Measurements from ENCODE around the gene ISG20.

Gene ISG20

GRCh38 chr15:88644741-88645140 lies 5.9 kb downstream of the ISG20 start:
- Histone ChIP-seq H3K27ac (no peak overlapping the region), H3K4me2 (ENCODE audit: low read length) (no peak overlapping the region), H3K9ac (no peak overlapping the region), H3K9me3 (ENCODE audit: control insufficient read depth, low read length) (no peaks in the 10 kb centered on the region), H3K79me2 (no peaks in the 10 kb centered on the region), H3K27me3 (ENCODE audit: control insufficient read depth, insufficient read depth, low read length) (no peaks in the 10 kb centered on the region), H3K4me3 (ENCODE audit: low read depth, low read length) (no peak overlapping the region), H3K4me1 (peaks cover 1% of the 10 kb centered on the region), H3K36me3 (ENCODE audit: control insufficient read depth, insufficient read depth, low read length) (no peaks in the 10 kb centered on the region), H2AFZ (no peak overlapping the region)
- TF ChIP-seq CTCF (IDR thresholded peaks at IDR 0.05), result no peak

GRCh38 chr15:88645171-88646087 lies 6.6 kb downstream of the ISG20 start:
- H3K9ac ChIP-seq, result no peak overlapping the region
- H3K36me3 ChIP-seq (ENCODE audit: control insufficient read depth, insufficient read depth, low read length), result no peaks in the 10 kb centered on the region
- no peaks in the 10 kb centered on the region for H3K27me3 ChIP-seq (ENCODE audit: control insufficient read depth, insufficient read depth, low read length)
- H3K27ac ChIP-seq, result no peak overlapping the region
- H2AFZ ChIP-seq, result no peak overlapping the region
- H3K9me3 ChIP-seq (ENCODE audit: control insufficient read depth, low read length), result no peaks in the 10 kb centered on the region
- H3K4me3 ChIP-seq (ENCODE audit: low read depth, low read length), result no peak overlapping the region
- peaks cover 2% of the 10 kb centered on the region for H3K4me1 ChIP-seq
- no peaks in the 10 kb centered on the region for H3K79me2 ChIP-seq
- no peak for TF ChIP-seq CTCF (IDR thresholded peaks at IDR 0.05)
- no peak overlapping the region for H3K4me2 ChIP-seq (ENCODE audit: low read length)

- no peak for TF ChIP-seq CTCF (IDR thresholded peaks at IDR 0.05)
- Histone ChIP-seq H3K4me3 (ENCODE audit: low read depth, low read length) (no peak overlapping the region), H3K27ac (no peak overlapping the region)
Observed at GRCh38 chr15:88646088-88646405, 7.2 kb downstream of the ISG20 start.

GRCh38 chr15:88646951-88647350 lies 8.1 kb downstream of the ISG20 start:
- Histone ChIP-seq H3K27ac (no peak overlapping the region), H3K9ac (no peak overlapping the region), H3K4me1 (peaks cover 2% of the 10 kb centered on the region), H3K4me2 (ENCODE audit: low read length) (no peak overlapping the region), H2AFZ (no peak overlapping the region), H3K79me2 (no peaks in the 10 kb centered on the region), H3K4me3 (ENCODE audit: low read depth, low read length) (no peak overlapping the region), H3K36me3 (ENCODE audit: control insufficient read depth, insufficient read depth, low read length) (no peaks in the 10 kb centered on the region), H3K9me3 (ENCODE audit: control insufficient read depth, low read length) (no peaks in the 10 kb centered on the region), H3K27me3 (ENCODE audit: control insufficient read depth, insufficient read depth, low read length) (no peaks in the 10 kb centered on the region)
- TF ChIP-seq CTCF (IDR thresholded peaks at IDR 0.05), result no peak

More at GRCh38 chr15:88646088-88646405, 7.2 kb downstream of the ISG20 start:
- H3K4me1 ChIP-seq, result peaks cover 2% of the 10 kb centered on the region
- no peaks in the 10 kb centered on the region for H3K9me3 ChIP-seq (ENCODE audit: control insufficient read depth, low read length)
- no peak overlapping the region for H3K4me2 ChIP-seq (ENCODE audit: low read length)
- H2AFZ ChIP-seq, result no peak overlapping the region
- H3K27me3 ChIP-seq (ENCODE audit: control insufficient read depth, insufficient read depth, low read length), result no peaks in the 10 kb centered on the region
- no peaks in the 10 kb centered on the region for H3K36me3 ChIP-seq (ENCODE audit: control insufficient read depth, insufficient read depth, low read length)
- no peak overlapping the region for H3K9ac ChIP-seq
- H3K79me2 ChIP-seq, result no peaks in the 10 kb centered on the region
